ACHN (cell line): ENCODE data around the gene ABCC3.
"Not testable (repeated sequence)": the region's sequence is repeated elsewhere in the genome, so short reads cannot be mapped to it uniquely, and the experiment has no call there.

Experiments used
- DNase-seq: peaks from one replicate; pipeline ENCODE4 v3.0.0-alpha.2; 2015
- in situ Hi-C: cut with HindIII; loops from 2 replicates; pipeline ENCODE4 v1.10.0; 2017; ENCODE audit warnings: low sequenced_read_pairs, low pct_ligation_motif_present, low pct_unique_long_range_greater_than_20kb

Gene ABCC3

DNA sequence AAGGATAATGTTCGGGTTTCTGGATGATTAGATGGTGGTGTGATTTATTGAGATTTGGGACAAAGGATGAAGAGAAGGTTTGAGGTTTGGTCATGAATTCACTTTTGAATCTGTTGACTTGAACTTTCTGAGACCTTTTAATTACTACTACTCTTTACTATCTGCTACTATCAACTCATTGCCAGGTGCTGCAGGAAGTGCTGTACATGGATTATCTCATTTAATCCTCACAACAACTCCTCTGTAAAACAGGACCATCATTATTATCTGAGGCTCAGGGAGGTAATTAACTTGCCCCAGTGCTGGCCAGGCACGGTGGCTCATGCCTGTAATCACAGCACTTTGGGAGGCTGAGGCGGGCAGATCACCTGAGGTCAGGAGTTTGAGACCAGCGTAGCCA lies 76.0 kb downstream of the ABCC3 start:
- in situ Hi-C loops: no loop called here
- no peak for DNase-seq

DNA sequence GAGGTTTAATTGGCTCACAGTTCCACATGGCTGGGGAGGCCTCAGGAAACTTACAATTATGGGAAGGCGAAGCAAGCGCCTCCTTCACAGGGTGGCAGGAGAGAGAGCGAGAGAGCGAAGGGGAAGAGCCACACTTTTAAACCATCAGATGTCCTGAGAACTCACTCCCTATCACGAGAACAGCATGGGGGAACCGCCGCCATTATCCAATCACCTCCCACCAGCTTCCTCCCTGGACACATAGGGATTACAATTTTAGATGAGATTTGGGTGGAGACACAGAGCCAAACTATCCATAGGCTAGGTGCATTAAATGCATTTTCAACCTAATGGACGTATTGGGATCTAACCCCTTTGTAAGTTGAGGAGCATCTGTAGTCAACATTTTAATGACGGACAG lies 78.0 kb downstream of the ABCC3 start:
- in situ Hi-C loops: no loop called here
- no peak for DNase-seq

- no peak for DNase-seq
- in situ Hi-C loops: no loop called here
Observed at GRCh38 chr17:50715471-50715870, 80.8 kb downstream of the ABCC3 start.

- in situ Hi-C loops: no loop called here
- DNase-seq: peak; percentile 96
Observed at GRCh38 chr17:50719144-50719923, 84.7 kb downstream of the ABCC3 start, which contains the start of gene LUC7L3. TSS of gene LUC7L3 (plus strand) at chr17:50719603. CDS start at chr17:50719733, 130 bp downstream.

- in situ Hi-C loops: no loop called here
- no peak for DNase-seq
Observed at GRCh38 chr17:50719924-50720794, 85.5 kb downstream of the ABCC3 start.

- in situ Hi-C loops: no loop called here
- no peak for DNase-seq
Observed at GRCh38 chr17:50721194-50722010, 86.7 kb downstream of the ABCC3 start.

DNA sequence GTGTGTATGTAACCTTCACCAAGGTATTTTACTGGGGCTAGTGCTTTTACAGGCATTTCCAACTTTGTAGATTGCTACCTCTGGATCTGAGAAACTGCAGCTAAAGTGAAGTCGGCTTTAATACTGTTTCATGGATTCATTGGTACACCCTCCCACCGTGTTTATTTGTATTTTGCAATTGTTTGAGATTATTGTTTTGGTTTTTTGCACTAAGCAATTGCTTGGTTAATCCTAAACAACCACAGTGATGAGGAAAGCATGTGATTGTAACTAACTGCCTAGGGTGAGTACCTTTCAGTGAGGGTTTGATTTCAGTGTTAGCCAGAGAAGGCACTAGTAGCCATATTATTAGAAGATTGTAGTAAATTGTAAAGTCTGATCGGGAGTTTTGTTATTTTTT lies 88.1 kb downstream of the ABCC3 start:
- no peak for DNase-seq
- in situ Hi-C loops: no loop called here

DNA sequence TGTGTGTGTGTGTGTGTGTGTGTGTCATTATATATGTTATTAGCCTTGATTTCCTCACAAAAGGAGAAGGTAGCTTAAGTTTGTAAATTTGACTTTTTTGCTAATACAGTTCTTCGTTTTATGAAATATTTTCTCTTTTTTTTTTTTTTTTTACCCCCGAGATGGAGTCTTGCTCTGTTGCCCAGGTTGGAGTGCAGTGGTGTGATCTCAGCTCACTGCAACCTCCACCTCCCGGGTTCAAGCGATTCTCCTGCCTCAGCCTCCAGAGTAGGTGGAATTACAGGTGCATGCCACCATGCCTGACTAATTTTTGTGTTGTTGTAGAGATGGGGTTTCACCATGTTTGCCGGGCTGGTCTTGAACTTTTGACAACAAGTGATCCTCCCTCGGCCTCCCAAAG lies 89.9 kb downstream of the ABCC3 start:
- DNase-seq, in situ Hi-C loops: not testable (repeated sequence)

DNA sequence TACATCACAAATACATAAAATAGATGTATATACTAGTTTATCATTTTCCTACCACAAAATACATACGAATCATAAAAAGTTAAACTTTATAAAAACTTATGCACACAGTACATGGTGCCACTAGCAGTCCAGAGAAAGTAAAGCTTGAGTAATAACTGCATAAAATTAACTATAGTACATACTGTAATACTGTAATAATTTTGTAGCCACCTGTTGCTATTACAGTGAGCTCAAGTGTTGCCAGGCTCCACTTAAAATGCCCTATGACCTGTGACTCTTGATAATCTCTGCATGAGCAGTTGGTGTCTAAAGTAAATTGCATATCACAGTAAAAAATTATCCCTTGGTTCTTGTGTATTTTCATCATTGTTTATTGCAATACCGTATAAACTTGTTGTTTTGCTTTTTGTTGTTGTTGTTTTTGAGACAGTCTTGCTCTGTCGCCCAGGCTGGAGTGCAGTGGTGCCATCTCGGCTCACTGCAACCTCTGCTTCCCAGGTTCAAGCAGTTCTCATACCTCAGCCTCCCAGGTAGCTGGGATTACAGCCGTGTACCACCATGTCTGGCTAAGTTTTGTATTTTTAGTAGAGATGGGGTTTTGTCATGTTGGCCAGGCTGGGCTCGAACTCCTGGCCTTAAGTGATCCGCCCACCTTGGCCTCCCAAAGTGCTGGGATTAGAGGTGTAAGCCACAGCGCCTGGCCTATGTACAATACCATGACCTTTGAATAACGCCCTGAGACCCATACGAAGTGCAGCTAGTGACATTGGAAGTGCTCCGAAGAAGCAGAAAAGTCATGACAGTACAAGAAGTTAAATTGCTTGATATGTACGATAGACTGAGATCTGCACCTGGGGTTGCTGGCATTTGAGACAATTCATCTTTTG lies 91.3 kb downstream of the ABCC3 start:
- DNase-seq: no peak
- in situ Hi-C loops: no loop called here

DNA sequence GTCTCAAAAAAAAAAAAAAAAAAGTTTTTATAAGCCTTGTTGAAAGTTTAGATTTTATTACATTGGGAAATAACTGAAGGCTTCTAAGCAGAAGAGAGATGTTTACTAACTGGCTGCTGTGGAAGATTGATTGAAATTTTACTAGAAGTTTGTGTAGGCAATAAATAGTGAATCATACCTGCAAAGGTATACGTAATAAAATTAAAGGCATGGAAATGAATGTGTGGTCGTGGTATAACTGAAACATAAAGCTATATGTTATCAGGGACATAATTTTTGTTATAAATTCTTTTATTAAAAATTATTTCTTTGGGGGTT lies 93.4 kb downstream of the ABCC3 start:
- DNase-seq: no peak
- in situ Hi-C loops: no loop called here

DNA sequence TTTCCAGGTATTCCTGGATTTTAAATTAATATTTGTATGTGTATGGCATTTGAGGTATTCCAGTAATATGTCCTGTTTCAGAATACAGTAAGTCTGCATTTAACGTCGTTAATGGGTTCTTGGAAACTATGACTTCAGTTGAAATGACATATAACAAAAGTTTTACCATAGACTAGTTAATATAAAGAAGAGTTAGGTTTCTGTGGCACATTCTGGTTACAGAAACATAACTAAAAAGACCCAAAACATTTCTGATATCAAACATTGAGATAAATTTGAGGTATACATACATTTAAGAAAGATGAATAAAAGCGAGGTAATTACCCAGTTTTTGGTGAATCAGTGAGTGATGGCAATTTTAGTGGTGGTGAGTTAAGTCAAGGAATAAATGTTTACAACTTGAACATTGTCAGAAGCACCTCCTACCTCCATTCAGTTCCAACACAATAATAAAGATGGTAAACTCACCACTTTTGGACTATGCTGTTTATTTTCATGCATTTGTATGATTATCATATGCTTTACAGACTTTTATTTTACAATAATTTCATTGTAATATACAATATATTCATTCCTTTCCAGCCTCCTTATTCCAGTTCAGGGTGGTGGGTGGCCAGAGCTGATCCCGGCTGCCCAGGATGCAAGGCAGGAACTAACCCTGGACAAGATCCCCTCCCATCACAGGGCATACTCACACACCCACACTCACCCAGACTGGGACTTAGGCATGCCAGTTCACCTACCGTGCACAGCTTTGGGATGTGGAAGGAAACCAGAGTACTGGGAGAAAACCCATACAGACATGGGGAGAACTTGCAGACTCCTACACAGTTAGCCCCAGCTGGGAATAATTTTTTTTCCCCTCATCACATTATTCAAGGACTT lies 94.4 kb downstream of the ABCC3 start:
- no peak for DNase-seq
- in situ Hi-C loops: no loop called here

GRCh38 chr17:50731575-50732460 lies 97.1 kb downstream of the ABCC3 start:
- in situ Hi-C loops: no loop called here
- no peak for DNase-seq

DNA sequence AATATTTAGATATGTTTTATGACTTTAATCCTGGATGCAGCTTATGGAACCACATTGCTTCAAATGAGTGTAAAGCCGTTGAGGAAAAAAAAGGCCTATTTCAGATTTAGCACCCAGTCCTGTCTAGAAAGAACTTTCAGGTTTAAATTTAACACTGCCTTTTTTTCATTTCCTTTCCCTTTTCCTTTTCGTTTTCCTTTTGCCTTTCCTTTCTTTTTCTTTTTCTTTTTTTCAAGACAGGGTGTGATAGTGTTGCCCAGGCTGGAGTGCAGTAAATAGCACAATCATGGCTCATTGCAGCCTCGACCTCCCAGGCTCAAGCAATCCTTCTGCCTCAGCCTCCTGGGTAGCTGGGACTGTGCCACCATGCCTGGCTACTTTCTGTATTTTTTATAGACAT lies 100.6 kb downstream of the ABCC3 start:
- in situ Hi-C loops: no loop called here
- no peak for DNase-seq

DNA sequence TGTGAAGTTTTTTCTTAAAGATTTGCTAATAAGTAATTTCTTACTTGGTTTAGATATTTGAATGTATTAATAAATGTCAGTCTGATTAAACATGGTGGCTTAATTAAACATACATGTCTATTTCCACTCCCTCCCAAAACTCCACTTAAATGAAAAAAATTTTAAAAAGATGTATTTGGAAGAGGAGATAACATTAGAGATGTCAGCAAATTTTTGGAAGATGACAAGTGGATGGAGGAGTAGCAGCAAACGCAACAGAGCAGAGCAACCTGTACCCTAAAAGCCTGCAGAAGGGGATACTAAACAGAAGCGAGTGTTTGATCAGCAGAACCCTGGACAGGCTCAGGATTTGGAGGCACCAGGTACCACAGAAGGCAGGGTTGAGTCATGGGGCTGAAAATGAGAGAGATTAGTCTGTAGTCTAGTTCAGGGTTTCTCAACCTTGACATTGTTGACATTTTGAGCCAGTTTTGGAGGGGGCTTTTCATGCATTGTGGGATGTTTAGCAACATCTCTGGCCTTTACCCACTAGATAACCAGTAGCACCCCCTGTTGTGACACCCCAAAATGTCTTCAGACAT lies 102.5 kb downstream of the ABCC3 start:
- no peak for DNase-seq
- in situ Hi-C loops: no loop called here

DNA sequence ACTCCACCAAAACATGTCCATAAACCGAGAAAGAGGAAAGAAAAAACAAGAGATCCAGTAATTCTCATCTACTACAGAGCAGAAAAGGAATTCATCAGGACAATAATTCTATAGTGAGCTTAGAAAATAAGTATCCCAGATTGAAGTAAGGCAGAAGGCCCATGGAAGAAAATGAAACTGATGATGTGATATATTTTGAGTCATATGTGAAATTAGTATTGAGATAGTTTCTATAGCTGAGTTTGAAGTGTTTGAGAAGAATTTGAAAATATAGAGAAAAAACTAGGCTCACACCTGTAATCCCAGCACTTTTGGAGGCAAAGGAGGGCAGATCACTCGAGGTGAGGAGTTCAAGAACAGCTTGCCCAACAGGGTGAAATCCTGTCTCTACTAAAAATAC lies 104.4 kb downstream of the ABCC3 start:
- in situ Hi-C loops: no loop called here
- DNase-seq: no peak
